Measurements from ENCODE around the gene BTF3. TPM values are rescaled to one million over a fixed set of nuclear protein-coding genes. Genes with fewer than 3 reads are reported as not detected.

The BTF3 gene
- total and polyA plus RNA-seq, 2 of the 13 experiments (the other 11 are each of a cell fraction or from before 2014, with no cell fraction given) = 557 to 698 TPM

DNA sequence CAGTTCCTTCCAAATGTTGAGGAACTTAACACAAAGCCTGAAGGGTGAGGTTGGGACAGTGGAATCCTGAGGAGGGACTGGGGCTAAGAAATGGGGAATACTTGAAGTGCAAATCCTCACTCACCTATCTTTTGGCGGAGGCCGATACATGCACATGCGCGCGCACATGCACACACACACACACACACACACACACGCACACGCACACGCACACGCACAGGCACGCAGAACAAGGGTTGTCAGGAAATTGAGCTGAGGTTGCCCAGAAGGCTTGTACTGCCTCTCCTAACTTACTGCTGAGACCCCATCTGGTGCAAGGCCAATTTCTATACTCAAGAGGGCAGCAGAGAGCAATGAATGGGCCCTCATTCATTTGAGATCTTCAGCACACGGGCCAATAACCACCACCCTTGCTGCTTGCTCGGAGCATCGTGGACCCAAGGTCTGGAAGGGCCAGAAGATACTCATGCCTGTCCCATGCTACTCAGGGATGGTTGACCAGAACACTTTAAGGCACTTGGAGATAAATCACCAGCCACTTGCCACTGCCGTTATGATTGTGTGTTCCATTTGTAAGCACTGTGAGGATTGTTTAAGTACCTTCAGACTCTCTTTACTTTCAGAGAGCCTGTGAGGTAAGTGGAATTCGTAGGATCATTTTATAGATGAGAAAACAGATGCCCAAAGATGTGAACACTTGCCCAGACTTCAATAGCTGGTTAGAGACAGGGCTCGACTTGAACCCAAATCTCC lies 21.5 kb downstream of the BTF3 start (continued):
- TF ChIP-seq, protein P1, sequence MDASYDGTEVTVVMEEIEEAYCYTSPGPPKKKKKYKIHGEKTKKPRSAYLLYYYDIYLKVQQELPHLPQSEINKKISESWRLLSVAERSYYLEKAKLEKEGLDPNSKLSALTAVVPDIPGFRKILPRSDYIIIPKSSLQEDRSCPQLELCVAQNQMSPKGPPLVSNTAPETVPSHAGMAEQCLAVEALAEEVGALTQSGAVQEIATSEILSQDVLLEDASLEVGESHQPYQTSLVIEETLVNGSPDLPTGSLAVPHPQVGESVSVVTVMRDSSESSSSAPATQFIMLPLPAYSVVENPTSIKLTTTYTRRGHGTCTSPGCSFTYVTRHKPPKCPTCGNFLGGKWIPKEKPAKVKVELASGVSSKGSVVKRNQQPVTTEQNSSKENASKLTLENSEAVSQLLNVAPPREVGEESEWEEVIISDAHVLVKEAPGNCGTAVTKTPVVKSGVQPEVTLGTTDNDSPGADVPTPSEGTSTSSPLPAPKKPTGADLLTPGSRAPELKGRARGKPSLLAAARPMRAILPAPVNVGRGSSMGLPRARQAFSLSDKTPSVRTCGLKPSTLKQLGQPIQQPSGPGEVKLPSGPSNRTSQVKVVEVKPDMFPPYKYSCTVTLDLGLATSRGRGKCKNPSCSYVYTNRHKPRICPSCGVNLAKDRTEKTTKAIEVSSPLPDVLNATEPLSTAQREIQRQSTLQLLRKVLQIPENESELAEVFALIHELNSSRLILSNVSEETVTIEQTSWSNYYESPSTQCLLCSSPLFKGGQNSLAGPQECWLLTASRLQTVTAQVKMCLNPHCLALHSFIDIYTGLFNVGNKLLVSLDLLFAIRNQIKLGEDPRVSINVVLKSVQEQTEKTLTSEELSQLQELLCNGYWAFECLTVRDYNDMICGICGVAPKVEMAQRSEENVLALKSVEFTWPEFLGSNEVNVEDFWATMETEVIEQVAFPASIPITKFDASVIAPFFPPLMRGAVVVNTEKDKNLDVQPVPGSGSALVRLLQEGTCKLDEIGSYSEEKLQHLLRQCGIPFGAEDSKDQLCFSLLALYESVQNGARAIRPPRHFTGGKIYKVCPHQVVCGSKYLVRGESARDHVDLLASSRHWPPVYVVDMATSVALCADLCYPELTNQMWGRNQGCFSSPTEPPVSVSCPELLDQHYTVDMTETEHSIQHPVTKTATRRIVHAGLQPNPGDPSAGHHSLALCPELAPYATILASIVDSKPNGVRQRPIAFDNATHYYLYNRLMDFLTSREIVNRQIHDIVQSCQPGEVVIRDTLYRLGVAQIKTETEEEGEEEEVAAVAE (CRISPR knock-in tag; IDR thresholded peaks at IDR 0.05; ENCODE audit: borderline replicate concordance) = peak; percentile 49; the same call in 1 of the 2 replicates
- peak; percentile 28; the same call in 1 of the 2 replicates for TF ChIP-seq ZNF788 (CRISPR knock-in tag; IDR thresholded peaks at IDR 0.05; ENCODE audit: borderline replicate concordance)
- no peak for TF ChIP-seq NR1H2 (CRISPR knock-in tag; IDR thresholded peaks at IDR 0.05; ENCODE audit: borderline replicate concordance, low read depth)
- TF ChIP-seq GATAD1 (CRISPR knock-in tag; IDR thresholded peaks at IDR 0.05) = peak; percentile 10; the same call in 1 of the 2 replicates
- TF ChIP-seq, protein P2, sequence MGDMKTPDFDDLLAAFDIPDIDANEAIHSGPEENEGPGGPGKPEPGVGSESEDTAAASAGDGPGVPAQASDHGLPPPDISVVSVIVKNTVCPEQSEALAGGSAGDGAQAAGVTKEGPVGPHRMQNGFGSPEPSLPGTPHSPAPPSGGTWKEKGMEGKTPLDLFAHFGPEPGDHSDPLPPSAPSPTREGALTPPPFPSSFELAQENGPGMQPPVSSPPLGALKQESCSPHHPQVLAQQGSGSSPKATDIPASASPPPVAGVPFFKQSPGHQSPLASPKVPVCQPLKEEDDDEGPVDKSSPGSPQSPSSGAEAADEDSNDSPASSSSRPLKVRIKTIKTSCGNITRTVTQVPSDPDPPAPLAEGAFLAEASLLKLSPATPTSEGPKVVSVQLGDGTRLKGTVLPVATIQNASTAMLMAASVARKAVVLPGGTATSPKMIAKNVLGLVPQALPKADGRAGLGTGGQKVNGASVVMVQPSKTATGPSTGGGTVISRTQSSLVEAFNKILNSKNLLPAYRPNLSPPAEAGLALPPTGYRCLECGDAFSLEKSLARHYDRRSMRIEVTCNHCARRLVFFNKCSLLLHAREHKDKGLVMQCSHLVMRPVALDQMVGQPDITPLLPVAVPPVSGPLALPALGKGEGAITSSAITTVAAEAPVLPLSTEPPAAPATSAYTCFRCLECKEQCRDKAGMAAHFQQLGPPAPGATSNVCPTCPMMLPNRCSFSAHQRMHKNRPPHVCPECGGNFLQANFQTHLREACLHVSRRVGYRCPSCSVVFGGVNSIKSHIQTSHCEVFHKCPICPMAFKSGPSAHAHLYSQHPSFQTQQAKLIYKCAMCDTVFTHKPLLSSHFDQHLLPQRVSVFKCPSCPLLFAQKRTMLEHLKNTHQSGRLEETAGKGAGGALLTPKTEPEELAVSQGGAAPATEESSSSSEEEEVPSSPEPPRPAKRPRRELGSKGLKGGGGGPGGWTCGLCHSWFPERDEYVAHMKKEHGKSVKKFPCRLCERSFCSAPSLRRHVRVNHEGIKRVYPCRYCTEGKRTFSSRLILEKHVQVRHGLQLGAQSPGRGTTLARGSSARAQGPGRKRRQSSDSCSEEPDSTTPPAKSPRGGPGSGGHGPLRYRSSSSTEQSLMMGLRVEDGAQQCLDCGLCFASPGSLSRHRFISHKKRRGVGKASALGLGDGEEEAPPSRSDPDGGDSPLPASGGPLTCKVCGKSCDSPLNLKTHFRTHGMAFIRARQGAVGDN (CRISPR knock-in tag; IDR thresholded peaks at IDR 0.05) = peak; percentile 64
- TF ChIP-seq, protein P3, sequence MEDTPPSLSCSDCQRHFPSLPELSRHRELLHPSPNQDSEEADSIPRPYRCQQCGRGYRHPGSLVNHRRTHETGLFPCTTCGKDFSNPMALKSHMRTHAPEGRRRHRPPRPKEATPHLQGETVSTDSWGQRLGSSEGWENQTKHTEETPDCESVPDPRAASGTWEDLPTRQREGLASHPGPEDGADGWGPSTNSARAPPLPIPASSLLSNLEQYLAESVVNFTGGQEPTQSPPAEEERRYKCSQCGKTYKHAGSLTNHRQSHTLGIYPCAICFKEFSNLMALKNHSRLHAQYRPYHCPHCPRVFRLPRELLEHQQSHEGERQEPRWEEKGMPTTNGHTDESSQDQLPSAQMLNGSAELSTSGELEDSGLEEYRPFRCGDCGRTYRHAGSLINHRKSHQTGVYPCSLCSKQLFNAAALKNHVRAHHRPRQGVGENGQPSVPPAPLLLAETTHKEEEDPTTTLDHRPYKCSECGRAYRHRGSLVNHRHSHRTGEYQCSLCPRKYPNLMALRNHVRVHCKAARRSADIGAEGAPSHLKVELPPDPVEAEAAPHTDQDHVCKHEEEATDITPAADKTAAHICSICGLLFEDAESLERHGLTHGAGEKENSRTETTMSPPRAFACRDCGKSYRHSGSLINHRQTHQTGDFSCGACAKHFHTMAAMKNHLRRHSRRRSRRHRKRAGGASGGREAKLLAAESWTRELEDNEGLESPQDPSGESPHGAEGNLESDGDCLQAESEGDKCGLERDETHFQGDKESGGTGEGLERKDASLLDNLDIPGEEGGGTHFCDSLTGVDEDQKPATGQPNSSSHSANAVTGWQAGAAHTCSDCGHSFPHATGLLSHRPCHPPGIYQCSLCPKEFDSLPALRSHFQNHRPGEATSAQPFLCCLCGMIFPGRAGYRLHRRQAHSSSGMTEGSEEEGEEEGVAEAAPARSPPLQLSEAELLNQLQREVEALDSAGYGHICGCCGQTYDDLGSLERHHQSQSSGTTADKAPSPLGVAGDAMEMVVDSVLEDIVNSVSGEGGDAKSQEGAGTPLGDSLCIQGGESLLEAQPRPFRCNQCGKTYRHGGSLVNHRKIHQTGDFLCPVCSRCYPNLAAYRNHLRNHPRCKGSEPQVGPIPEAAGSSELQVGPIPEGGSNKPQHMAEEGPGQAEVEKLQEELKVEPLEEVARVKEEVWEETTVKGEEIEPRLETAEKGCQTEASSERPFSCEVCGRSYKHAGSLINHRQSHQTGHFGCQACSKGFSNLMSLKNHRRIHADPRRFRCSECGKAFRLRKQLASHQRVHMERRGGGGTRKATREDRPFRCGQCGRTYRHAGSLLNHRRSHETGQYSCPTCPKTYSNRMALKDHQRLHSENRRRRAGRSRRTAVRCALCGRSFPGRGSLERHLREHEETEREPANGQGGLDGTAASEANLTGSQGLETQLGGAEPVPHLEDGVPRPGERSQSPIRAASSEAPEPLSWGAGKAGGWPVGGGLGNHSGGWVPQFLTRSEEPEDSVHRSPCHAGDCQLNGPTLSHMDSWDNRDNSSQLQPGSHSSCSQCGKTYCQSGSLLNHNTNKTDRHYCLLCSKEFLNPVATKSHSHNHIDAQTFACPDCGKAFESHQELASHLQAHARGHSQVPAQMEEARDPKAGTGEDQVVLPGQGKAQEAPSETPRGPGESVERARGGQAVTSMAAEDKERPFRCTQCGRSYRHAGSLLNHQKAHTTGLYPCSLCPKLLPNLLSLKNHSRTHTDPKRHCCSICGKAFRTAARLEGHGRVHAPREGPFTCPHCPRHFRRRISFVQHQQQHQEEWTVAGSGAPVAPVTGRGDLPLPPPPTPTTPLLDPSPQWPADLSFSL (CRISPR knock-in tag; IDR thresholded peaks at IDR 0.05) = 0 out of 2 replicates have a peak, but pooled peaks have one; percentile 52
- TF ChIP-seq ZNF441 (CRISPR knock-in tag; IDR thresholded peaks at IDR 0.05; ENCODE audit: borderline replicate concordance) = no peak
- TF ChIP-seq, protein P4, sequence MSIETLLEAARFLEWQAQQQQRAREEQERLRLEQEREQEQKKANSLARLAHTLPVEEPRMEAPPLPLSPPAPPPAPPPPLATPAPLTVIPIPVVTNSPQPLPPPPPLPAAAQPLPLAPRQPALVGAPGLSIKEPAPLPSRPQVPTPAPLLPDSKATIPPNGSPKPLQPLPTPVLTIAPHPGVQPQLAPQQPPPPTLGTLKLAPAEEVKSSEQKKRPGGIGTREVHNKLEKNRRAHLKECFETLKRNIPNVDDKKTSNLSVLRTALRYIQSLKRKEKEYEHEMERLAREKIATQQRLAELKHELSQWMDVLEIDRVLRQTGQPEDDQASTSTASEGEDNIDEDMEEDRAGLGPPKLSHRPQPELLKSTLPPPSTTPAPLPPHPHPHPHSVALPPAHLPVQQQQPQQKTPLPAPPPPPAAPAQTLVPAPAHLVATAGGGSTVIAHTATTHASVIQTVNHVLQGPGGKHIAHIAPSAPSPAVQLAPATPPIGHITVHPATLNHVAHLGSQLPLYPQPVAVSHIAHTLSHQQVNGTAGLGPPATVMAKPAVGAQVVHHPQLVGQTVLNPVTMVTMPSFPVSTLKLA (IDR thresholded peaks at IDR 0.05) = peak; percentile 25; the same call in 1 of the 2 replicates
- TF ChIP-seq ZNF891 (CRISPR knock-in tag; IDR thresholded peaks at IDR 0.05) = no peak
- peak; percentile 62 for TF ChIP-seq ZNF121 (CRISPR knock-in tag; IDR thresholded peaks at IDR 0.05)
- TF ChIP-seq POGZ (CRISPR knock-in tag; IDR thresholded peaks at IDR 0.05) = 0 out of 2 replicates have a peak, but pooled peaks have one; percentile 30
